HEK293 (cell line): ENCODE data around the gene ORC1.

Experiments used
- CTCF ChIP-seq: fragments of 450-650 bp; formaldehyde crosslinking; IDR thresholded peaks from 2 replicates; pipeline ENCODE4 v1.5.1; 2016; ENCODE audit warnings: missing biosample characterization, missing genetic modification characterization
- SCRT1 ChIP-seq: fragments of 450-650 bp; formaldehyde crosslinking; IDR thresholded peaks from 2 replicates; pipeline ENCODE4 v1.5.1; 2016; ENCODE audit warnings: missing biosample characterization, missing genetic modification characterization, borderline replicate concordance
- ZBTB1 ChIP-seq: fragments of 450-650 bp; formaldehyde crosslinking; IDR thresholded peaks from 2 replicates; pipeline ENCODE4 v1.5.1; 2016; ENCODE audit warnings: missing biosample characterization, missing genetic modification characterization

- TF ChIP-seq CTCF (tag by site-specific recombination) (no peak), ZBTB1 (no peak), SCRT1 (tag by site-specific recombination) (no peak)
These were observed 19.5 kb upstream of the ORC1 start for GRCh38 chr1:52423771-52424170.
